Measurements from ENCODE around the gene C4orf36.

C4orf36 gene

GRCh38 chr4:86928400-86929255, 36.4 kb upstream of the C4orf36 start:
- Histone ChIP-seq H3K4me1 (ENCODE audit: control insufficient read depth, insufficient read depth, low read length) (no peaks in the 10 kb centered on the region), H3K27me3 (ENCODE audit: control insufficient read depth, insufficient read depth, low read length, poor library complexity, severe bottlenecking) (no peaks in the 10 kb centered on the region), H3K9me3 (ENCODE audit: control insufficient read depth, low read length) (no peaks in the 10 kb centered on the region), H3K27ac (ENCODE audit: insufficient read depth, low read depth, low read length, poor library complexity, severe bottlenecking) (no peak overlapping the region), H3K4me3 (ENCODE audit: insufficient read depth, low read depth, low read length) (no peak overlapping the region), H3K36me3 (ENCODE audit: control insufficient read depth, insufficient read depth, low read length) (no peaks in the 10 kb centered on the region)
- 92 to 93% methylated on average over 10 of the region's 10 CpGs for WGBS, 2 experiments

- no peaks in the 10 kb centered on the region for H3K36me3 ChIP-seq (ENCODE audit: control insufficient read depth, insufficient read depth, low read length)
- WGBS, 2 experiments: 96 to 100% methylated on average over 2 of the region's 2 CpGs
- no peaks in the 10 kb centered on the region for H3K4me1 ChIP-seq (ENCODE audit: control insufficient read depth, insufficient read depth, low read length)
- H3K4me3 ChIP-seq (ENCODE audit: insufficient read depth, low read depth, low read length): no peak overlapping the region
- no peaks in the 10 kb centered on the region for H3K9me3 ChIP-seq (ENCODE audit: control insufficient read depth, low read length)
- no peaks in the 10 kb centered on the region for H3K27me3 ChIP-seq (ENCODE audit: control insufficient read depth, insufficient read depth, low read length, poor library complexity, severe bottlenecking)
- no peak overlapping the region for H3K27ac ChIP-seq (ENCODE audit: insufficient read depth, low read depth, low read length, poor library complexity, severe bottlenecking)
Observed at GRCh38 chr4:86927843-86928395, 35.7 kb upstream of the C4orf36 start.

- H3K4me1 ChIP-seq (ENCODE audit: control insufficient read depth, insufficient read depth, low read length): no peaks in the 10 kb centered on the region
- H3K4me3 ChIP-seq (ENCODE audit: insufficient read depth, low read depth, low read length): no peak overlapping the region
- H3K36me3 ChIP-seq (ENCODE audit: control insufficient read depth, insufficient read depth, low read length): no peaks in the 10 kb centered on the region
- H3K27me3 ChIP-seq (ENCODE audit: control insufficient read depth, insufficient read depth, low read length, poor library complexity, severe bottlenecking): no peaks in the 10 kb centered on the region
- H3K9me3 ChIP-seq (ENCODE audit: control insufficient read depth, low read length): no peaks in the 10 kb centered on the region
- WGBS, 2 experiments: 93 to 98% methylated on average over 5 to 6 of the region's 6 CpGs
- no peak overlapping the region for H3K27ac ChIP-seq (ENCODE audit: insufficient read depth, low read depth, low read length, poor library complexity, severe bottlenecking)
Observed at GRCh38 chr4:86926435-86927086, 34.3 kb upstream of the C4orf36 start.

GRCh38 chr4:86924811-86925210, 32.6 kb upstream of the C4orf36 start:
- WGBS, 2 experiments: 47% methylated on average over 2 of the region's 2 CpGs
- H3K27me3 ChIP-seq (ENCODE audit: control insufficient read depth, insufficient read depth, low read length, poor library complexity, severe bottlenecking): no peaks in the 10 kb centered on the region
- no peaks in the 10 kb centered on the region for H3K9me3 ChIP-seq (ENCODE audit: control insufficient read depth, low read length)
- H3K4me1 ChIP-seq (ENCODE audit: control insufficient read depth, insufficient read depth, low read length): no peaks in the 10 kb centered on the region
- H3K36me3 ChIP-seq (ENCODE audit: control insufficient read depth, insufficient read depth, low read length): no peaks in the 10 kb centered on the region
- no peak overlapping the region for H3K27ac ChIP-seq (ENCODE audit: insufficient read depth, low read depth, low read length, poor library complexity, severe bottlenecking)
- H3K4me3 ChIP-seq (ENCODE audit: insufficient read depth, low read depth, low read length): no peak overlapping the region

- 91 to 94% methylated on average over 1 of the region's 1 CpG for WGBS, 2 experiments
- no peaks in the 10 kb centered on the region for H3K36me3 ChIP-seq (ENCODE audit: control insufficient read depth, insufficient read depth, low read length)
- no peaks in the 10 kb centered on the region for H3K27me3 ChIP-seq (ENCODE audit: control insufficient read depth, insufficient read depth, low read length, poor library complexity, severe bottlenecking)
- H3K27ac ChIP-seq (ENCODE audit: insufficient read depth, low read depth, low read length, poor library complexity, severe bottlenecking): no peak overlapping the region
- no peaks in the 10 kb centered on the region for H3K4me1 ChIP-seq (ENCODE audit: control insufficient read depth, insufficient read depth, low read length)
- H3K4me3 ChIP-seq (ENCODE audit: insufficient read depth, low read depth, low read length): no peak overlapping the region
- H3K9me3 ChIP-seq (ENCODE audit: control insufficient read depth, low read length): no peaks in the 10 kb centered on the region
Observed at GRCh38 chr4:86921608-86922252, 29.5 kb upstream of the C4orf36 start.

GRCh38 chr4:86919561-86920223, 27.5 kb upstream of the C4orf36 start:
- no peaks in the 10 kb centered on the region for H3K9me3 ChIP-seq (ENCODE audit: control insufficient read depth, low read length)
- no peaks in the 10 kb centered on the region for H3K36me3 ChIP-seq (ENCODE audit: control insufficient read depth, insufficient read depth, low read length)
- no peak overlapping the region for H3K27ac ChIP-seq (ENCODE audit: insufficient read depth, low read depth, low read length, poor library complexity, severe bottlenecking)
- H3K4me1 ChIP-seq (ENCODE audit: control insufficient read depth, insufficient read depth, low read length): no peaks in the 10 kb centered on the region
- no peaks in the 10 kb centered on the region for H3K27me3 ChIP-seq (ENCODE audit: control insufficient read depth, insufficient read depth, low read length, poor library complexity, severe bottlenecking)
- no peak overlapping the region for H3K4me3 ChIP-seq (ENCODE audit: insufficient read depth, low read depth, low read length)
- WGBS, 2 experiments: 90 to 99% methylated on average over 4 of the region's 4 CpGs

- WGBS, 2 experiments: 41 to 54% methylated on average over 3 of the region's 3 CpGs
- Histone ChIP-seq H3K27ac (ENCODE audit: insufficient read depth, low read depth, low read length, poor library complexity, severe bottlenecking) (no peak overlapping the region), H3K27me3 (ENCODE audit: control insufficient read depth, insufficient read depth, low read length, poor library complexity, severe bottlenecking) (no peaks in the 10 kb centered on the region), H3K4me1 (ENCODE audit: control insufficient read depth, insufficient read depth, low read length) (no peaks in the 10 kb centered on the region), H3K36me3 (ENCODE audit: control insufficient read depth, insufficient read depth, low read length) (no peaks in the 10 kb centered on the region), H3K9me3 (ENCODE audit: control insufficient read depth, low read length) (no peaks in the 10 kb centered on the region), H3K4me3 (ENCODE audit: insufficient read depth, low read depth, low read length) (no peak overlapping the region)
Observed at GRCh38 chr4:86918539-86919072, 26.4 kb upstream of the C4orf36 start.

GRCh38 chr4:86917212-86918039, 25.2 kb upstream of the C4orf36 start:
- no peak overlapping the region for H3K27ac ChIP-seq (ENCODE audit: insufficient read depth, low read depth, low read length, poor library complexity, severe bottlenecking)
- 93 to 97% methylated on average over 4 of the region's 4 CpGs for WGBS, 2 experiments

GRCh38 chr4:86916392-86916791, 24.2 kb upstream of the C4orf36 start:
- Histone ChIP-seq H3K4me1 (ENCODE audit: control insufficient read depth, insufficient read depth, low read length) (no peaks in the 10 kb centered on the region), H3K27ac (ENCODE audit: insufficient read depth, low read depth, low read length, poor library complexity, severe bottlenecking) (no peak overlapping the region), H3K36me3 (ENCODE audit: control insufficient read depth, insufficient read depth, low read length) (no peaks in the 10 kb centered on the region), H3K4me3 (ENCODE audit: insufficient read depth, low read depth, low read length) (no peak overlapping the region), H3K27me3 (ENCODE audit: control insufficient read depth, insufficient read depth, low read length, poor library complexity, severe bottlenecking) (no peaks in the 10 kb centered on the region), H3K9me3 (ENCODE audit: control insufficient read depth, low read length) (no peaks in the 10 kb centered on the region)
- 0% methylated on average over 1 of the region's 1 CpG for WGBS, 2 experiments

More at GRCh38 chr4:86917212-86918039, 25.2 kb upstream of the C4orf36 start:
- no peaks in the 10 kb centered on the region for H3K9me3 ChIP-seq (ENCODE audit: control insufficient read depth, low read length)
- no peak overlapping the region for H3K4me3 ChIP-seq (ENCODE audit: insufficient read depth, low read depth, low read length)
- no peaks in the 10 kb centered on the region for H3K36me3 ChIP-seq (ENCODE audit: control insufficient read depth, insufficient read depth, low read length)
- H3K4me1 ChIP-seq (ENCODE audit: control insufficient read depth, insufficient read depth, low read length): no peaks in the 10 kb centered on the region
- H3K27me3 ChIP-seq (ENCODE audit: control insufficient read depth, insufficient read depth, low read length, poor library complexity, severe bottlenecking): no peaks in the 10 kb centered on the region
